GM12801 (cell line): ENCODE data around the gene FBXO21.

Source experiments
- CTCF ChIP-seq: IDR thresholded peaks from one replicate; pipeline ENCODE4 v1.5.1; 2011; ENCODE audit warnings: control low read depth; ENCODE audit not compliant: insufficient read length; ENCODE audit errors: extremely low read depth

Gene FBXO21

GRCh38 chr12:117167769-117168168 is 22.5 kb downstream of the FBXO21 start:
- no peak for TF ChIP-seq CTCF

GRCh38 chr12:117166107-117166506 is 24.2 kb downstream of the FBXO21 start:
- TF ChIP-seq CTCF, result no peak

GRCh38 chr12:117165342-117165741 is 24.9 kb downstream of the FBXO21 start:
- TF ChIP-seq CTCF, result no peak

- TF ChIP-seq CTCF, result no peak
These were observed 27.6 kb downstream of the FBXO21 start for GRCh38 chr12:117162633-117163032.

GRCh38 chr12:117162167-117162539 is 28.1 kb downstream of the FBXO21 start:
- TF ChIP-seq CTCF, result no peak

- TF ChIP-seq CTCF, result no peak
These were observed 28.7 kb downstream of the FBXO21 start for GRCh38 chr12:117161460-117162166.

- TF ChIP-seq CTCF, result no peak
These were observed 30.6 kb downstream of the FBXO21 start for GRCh38 chr12:117159674-117160073.
